CD14-positive monocyte (primary cell): ENCODE results near the gene CEACAM7. TPM values are rescaled to one million over a fixed set of nuclear protein-coding genes. Genes with fewer than 3 reads are reported as not detected.

Experiments
- DNase-seq, 3 donors: peaks; one replicate each; pipeline ENCODE4 v3.0.0-alpha.2; 2011 to 2022
- H2AFZ ChIP-seq: 2 replicates; pipeline ENCODE4 v1.6.0; 2012; ENCODE audit warnings: mild to moderate bottlenecking, low read depth, low read length, inconsistent platforms; ENCODE audit not compliant: insufficient read depth, poor library complexity, severe bottlenecking
- H3K27ac ChIP-seq, 2 donors: 1 replicate in 1 of 2; 2 replicates in 1 of 2; pipeline ENCODE4 v1.5.1; 2012 to 2013; ENCODE audit warnings: low read length in 2 of 2, control low read depth in 1 of 2, inconsistent platforms in 1 of 2, low read depth in 1 of 2, mild to moderate bottlenecking in 1 of 2
- H3K27me3 ChIP-seq, 2 donors: one replicate each; pipeline versions ENCODE4 v1.6.0 to v1.6.1; 2011 to 2013; ENCODE audit warnings: low read length in 2 of 2; ENCODE audit not compliant: control insufficient read depth in 2 of 2, insufficient read depth in 2 of 2
- H3K36me3 ChIP-seq, 2 donors: replicated peaks in 1 of 2; 1 replicate in 1 of 2; 2 replicates in 1 of 2; pipeline versions ENCODE4 v1.5.1 to v1.6.1; 2012 to 2013; ENCODE audit warnings: low read length in 2 of 2, control low read depth in 1 of 2, inconsistent platforms in 1 of 2, mild to moderate bottlenecking in 1 of 2; ENCODE audit not compliant: insufficient read depth in 2 of 2, control insufficient read depth in 1 of 2
- H3K4me1 ChIP-seq, 2 donors: 1 replicate in 1 of 2; 2 replicates in 1 of 2; pipeline versions ENCODE4 v1.5.1 to v1.6.1; 2012 to 2013; ENCODE audit warnings: low read length in 2 of 2, control low read depth in 1 of 2, inconsistent platforms in 1 of 2, mild to moderate bottlenecking in 1 of 2, moderate library complexity in 1 of 2; ENCODE audit not compliant: insufficient read depth in 2 of 2, control insufficient read depth in 1 of 2
- H3K4me2 ChIP-seq: replicated peaks from 2 replicates; pipeline ENCODE3; 2012; ENCODE audit warnings: low read length, moderate library complexity, mild to moderate bottlenecking; ENCODE audit not compliant: poor library complexity, severe bottlenecking; ENCODE audit errors: extremely low read depth
- H3K4me3 ChIP-seq, 3 experiments: fragments of 200-600 bp in 1 of 3; sonication (generic) in 1 of 3; replicated peaks in 1 of 3; 1 replicate in 2 of 3; 2 replicates in 1 of 3; pipeline ENCODE4 v1.5.1; 2011 to 2013; ENCODE audit warnings: low read length in 3 of 3, mild to moderate bottlenecking in 3 of 3, control low read depth in 2 of 3, low read depth in 2 of 3, inconsistent platforms in 1 of 3, moderate library complexity in 1 of 3
- H3K79me2 ChIP-seq: 2 replicates; pipeline ENCODE4 v1.6.0; 2012; ENCODE audit warnings: mild to moderate bottlenecking, control low read depth, inconsistent platforms, low read length, moderate library complexity; ENCODE audit not compliant: insufficient read depth
- H3K9ac ChIP-seq: 2 replicates; pipeline ENCODE4 v1.6.0; 2017; ENCODE audit warnings: low read length, mild to moderate bottlenecking; ENCODE audit not compliant: insufficient read depth, poor library complexity, severe bottlenecking
- H3K9me3 ChIP-seq, 2 donors: replicated peaks in 1 of 2; 1 replicate in 1 of 2; 2 replicates in 1 of 2; pipeline versions ENCODE4 v1.5.1 to v1.6.1; 2012 to 2013; ENCODE audit warnings: low read length in 2 of 2, control low read depth in 1 of 2; ENCODE audit not compliant: control insufficient read depth in 1 of 2, insufficient read depth in 1 of 2
- H4K20me1 ChIP-seq: 2 replicates; pipeline ENCODE4 v1.6.0; 2012; ENCODE audit warnings: mild to moderate bottlenecking, low read length, control low read depth, moderate library complexity; ENCODE audit not compliant: insufficient read depth
- H3K27ac Mint-ChIP-seq, 7 donors: one replicate each; pipeline ENCODE4 v1.8.0; 2020; ENCODE audit warnings: mild to moderate bottlenecking in 7 of 7, mixed read lengths in 7 of 7, moderate library complexity in 6 of 7, inconsistent platforms in 2 of 7
- H3K27me3 Mint-ChIP-seq, 3 donors: one replicate each; pipeline ENCODE4 v1.8.0; 2021 to 2022; ENCODE audit warnings: low read depth in 3 of 3, mild to moderate bottlenecking in 3 of 3, mixed read lengths in 3 of 3, moderate library complexity in 3 of 3, inconsistent platforms in 1 of 3
- H3K36me3 Mint-ChIP-seq, 2 donors: one replicate each; pipeline ENCODE4 v1.8.0; 2020; ENCODE audit warnings: mixed read lengths in 2 of 2, inconsistent platforms in 1 of 2, mild to moderate bottlenecking in 1 of 2
- H3K4me1 Mint-ChIP-seq: one replicate; pipeline ENCODE4 v1.8.0; 2020; ENCODE audit warnings: mild to moderate bottlenecking, mixed read lengths
- H3K4me3 Mint-ChIP-seq, 2 donors: one replicate each; pipeline ENCODE4 v1.8.0; 2020; ENCODE audit warnings: mild to moderate bottlenecking in 2 of 2, mixed read lengths in 2 of 2, moderate library complexity in 1 of 2
- H3K9me3 Mint-ChIP-seq, 7 donors: one replicate each; pipeline ENCODE4 v1.8.0; 2020 to 2022; ENCODE audit warnings: mixed read lengths in 7 of 7, mild to moderate bottlenecking in 6 of 7, moderate library complexity in 6 of 7, inconsistent platforms in 2 of 7
- WGBS: methylation state at CpG from one replicate; pipeline ENCODE4 v1.1.5; 2013; ENCODE audit warnings: missing lambda C conversion rate; ENCODE audit not compliant: insufficient coverage; 5-methylcytosine and 5-hydroxymethylcytosine counted together
- intact Hi-C, 2 donors: fragments of 100-400 bp; cut with micrococcal nuclease; formaldehyde crosslinking; loops; one replicate each; pipeline versions ENCODE4 v1.15.0 to v1.15.1; 2023
- polyA plus RNA-seq, 3 donors: library from polyadenylated mRNA; depleted of rRNA in 1 of 3; unstranded in 2 of 3; stranded (reverse) in 1 of 3; fragments of 300-500 nt in 2 of 3; fragments of >200 nt in 1 of 3; fragmentation: Illumina TruSeq in 2 of 3; gene quantifications; 1 replicate in 2 of 3; 2 replicates in 1 of 3; pipeline ENCODE4 v1.2.3, GENCODE V29; 2012 to 2021
- TF ChIP-seq, protein P1 (sequence below): fragments of 200-600 bp; IDR thresholded peaks from one replicate; pipeline ENCODE4 v1.8.0; 2022; ENCODE audit warnings: antibody characterized with exemption, mild to moderate bottlenecking

The CEACAM7 gene
- polyA plus RNA-seq, 3 donors: not detected

DNA sequence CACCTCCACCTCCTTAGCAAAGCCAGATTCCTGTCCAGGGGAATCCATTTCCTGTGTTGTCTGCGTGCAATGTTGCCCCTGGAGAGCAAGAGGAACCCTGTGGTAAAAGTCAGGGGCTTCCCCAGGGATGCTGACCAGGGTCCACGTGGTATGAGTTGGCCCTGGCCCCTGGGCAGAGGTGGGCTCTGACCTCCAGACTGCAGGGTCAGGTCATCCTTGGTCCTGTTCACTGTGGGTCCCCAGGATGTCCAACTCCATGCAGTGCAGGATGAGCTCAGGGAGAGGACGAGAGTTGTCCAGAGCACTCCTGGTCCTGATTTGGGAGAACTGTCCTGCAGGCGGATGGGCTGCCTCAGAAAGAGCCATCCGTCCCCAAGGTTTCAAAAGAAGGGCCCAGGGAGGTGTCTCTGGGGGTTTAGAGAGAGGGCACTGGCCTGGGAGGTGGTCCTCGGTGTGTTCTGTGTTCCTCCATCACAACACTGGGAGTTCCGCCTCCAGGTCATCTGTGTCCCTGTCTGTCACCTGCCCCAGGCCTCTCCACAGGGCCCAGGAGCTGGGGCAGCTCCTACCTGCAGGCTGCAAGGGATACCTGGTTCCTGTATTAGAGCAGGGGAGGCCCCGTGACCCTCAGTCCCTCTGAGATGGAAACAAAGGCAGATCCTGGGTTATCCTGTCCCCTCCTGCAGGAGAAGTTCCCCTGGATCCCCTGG is 59.9 kb downstream of the CEACAM7 start:
- Mint-ChIP-seq H3K9me3 (peaks cover 3 to 21% (median 19%) of the 10 kb centered on the region in 7 donors), H3K4me1 (peaks cover 51% of the 10 kb centered on the region), H3K36me3 (peaks cover 16 to 19% of the 10 kb centered on the region in 2 donors), H3K27me3 (peaks cover 0 to 2% (median 2%) of the 10 kb centered on the region in 3 donors), H3K4me3 (no peak overlapping the region), H3K27ac (peak overlapping the region in 4 of 7 donors; percentile 61 to 95 (median 94))
- H3K27me3 ChIP-seq: no peaks in the 10 kb centered on the region
- H3K36me3 ChIP-seq: peaks cover 5 to 6% of the 10 kb centered on the region in 2 donors
- peaks cover 7 to 19% of the 10 kb centered on the region in 2 donors for H3K9me3 ChIP-seq
- no peak overlapping the region for H3K9ac ChIP-seq
- H3K27ac ChIP-seq: peak overlapping the region; percentile 49 to 90
- peak overlapping the region; percentile 100 for H3K4me2 ChIP-seq
- DNase-seq: no peak
- H3K4me1 ChIP-seq: peaks cover 48 to 53% of the 10 kb centered on the region in 2 donors
- peaks cover 40% of the 10 kb centered on the region for H3K79me2 ChIP-seq
- 72% methylated on average over 6 of the region's 8 CpGs for WGBS
- intact Hi-C loops: no loop called here
- peak overlapping the region; percentile 74 for H2AFZ ChIP-seq
- H4K20me1 ChIP-seq: peaks cover 29% of the 10 kb centered on the region
- TF ChIP-seq, protein P1, sequence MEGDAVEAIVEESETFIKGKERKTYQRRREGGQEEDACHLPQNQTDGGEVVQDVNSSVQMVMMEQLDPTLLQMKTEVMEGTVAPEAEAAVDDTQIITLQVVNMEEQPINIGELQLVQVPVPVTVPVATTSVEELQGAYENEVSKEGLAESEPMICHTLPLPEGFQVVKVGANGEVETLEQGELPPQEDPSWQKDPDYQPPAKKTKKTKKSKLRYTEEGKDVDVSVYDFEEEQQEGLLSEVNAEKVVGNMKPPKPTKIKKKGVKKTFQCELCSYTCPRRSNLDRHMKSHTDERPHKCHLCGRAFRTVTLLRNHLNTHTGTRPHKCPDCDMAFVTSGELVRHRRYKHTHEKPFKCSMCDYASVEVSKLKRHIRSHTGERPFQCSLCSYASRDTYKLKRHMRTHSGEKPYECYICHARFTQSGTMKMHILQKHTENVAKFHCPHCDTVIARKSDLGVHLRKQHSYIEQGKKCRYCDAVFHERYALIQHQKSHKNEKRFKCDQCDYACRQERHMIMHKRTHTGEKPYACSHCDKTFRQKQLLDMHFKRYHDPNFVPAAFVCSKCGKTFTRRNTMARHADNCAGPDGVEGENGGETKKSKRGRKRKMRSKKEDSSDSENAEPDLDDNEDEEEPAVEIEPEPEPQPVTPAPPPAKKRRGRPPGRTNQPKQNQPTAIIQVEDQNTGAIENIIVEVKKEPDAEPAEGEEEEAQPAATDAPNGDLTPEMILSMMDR: no peak
- H3K4me3 ChIP-seq: peak overlapping the region in 1 of 3 experiments; percentile 98

DNA sequence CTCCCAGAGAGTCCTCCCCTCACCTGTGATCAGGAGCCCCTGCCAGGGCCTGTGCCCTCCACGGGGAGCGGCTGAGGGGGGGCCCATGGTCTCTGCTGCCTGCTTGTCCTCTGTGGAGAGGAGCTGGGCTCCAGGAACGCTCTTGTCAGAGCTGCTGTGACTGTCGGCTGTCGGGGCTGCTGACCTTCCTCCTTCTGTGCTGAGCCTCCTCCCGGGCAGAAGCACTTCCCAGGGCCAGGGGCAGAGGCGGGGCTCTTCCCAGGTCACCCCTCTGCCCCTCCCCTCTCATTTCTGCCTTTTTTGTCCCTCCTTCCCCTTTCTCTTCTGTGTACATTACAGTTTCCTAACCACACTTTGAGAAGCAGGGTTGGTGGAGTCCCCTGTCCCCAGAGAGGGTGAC is 61.2 kb downstream of the CEACAM7 start, which contains the start of gene CEACAM4:
Gene CEACAM4, minus strand, starts transcription at position 198 of the 400 bp plus-strand sequence. Its CDS starts 111 bp downstream, at position 87.
- Mint-ChIP-seq H3K27ac (peak within 1 kb of the TSS; percentile 94 to 98 (median 95)), H3K27me3 (peaks cover 0 to 2% (median 1%) of the 10 kb centered on the region in 3 donors), H3K9me3 (peaks cover 3 to 20% (median 18%) of the 10 kb centered on the region in 7 donors), H3K36me3 (peaks cover 17 to 27% of the 10 kb centered on the region in 2 donors), H3K4me1 (peaks cover 63% of the 10 kb centered on the region), H3K4me3 (peak within 1 kb of the TSS; percentile 98 to 99)
- H3K9me3 ChIP-seq: peaks cover 3 to 19% of the 10 kb centered on the region in 2 donors
- H3K36me3 ChIP-seq: peaks cover 5 to 6% of the 10 kb centered on the region in 2 donors
- H3K27me3 ChIP-seq: no peaks in the 10 kb centered on the region
- 2% methylated on average over 7 of the region's 7 CpGs for WGBS
- peaks cover 60 to 66% of the 10 kb centered on the region in 2 donors for H3K4me1 ChIP-seq
- H3K27ac ChIP-seq: peak within 1 kb of the TSS; percentile 49 to 90
- peak within 1 kb of the TSS; percentile 74 for H2AFZ ChIP-seq
- intact Hi-C loops: no loop called here
- H3K4me2 ChIP-seq: peak within 1 kb of the TSS; percentile 100
- H3K79me2 ChIP-seq: peaks cover 50% of the 10 kb centered on the region
- peak; percentile 83 to 89 (median 84) for DNase-seq
- peak within 1 kb of the TSS; percentile 79 for H3K9ac ChIP-seq
- TF ChIP-seq, protein P1: no peak
- H4K20me1 ChIP-seq: peaks cover 29% of the 10 kb centered on the region
- H3K4me3 ChIP-seq: peak within 1 kb of the TSS; percentile 52 to 98 (median 80)
